OCI-LY3 (cell line): ENCODE measurements around the gene CEACAM1.
"Not testable (repeated sequence)": the region's sequence is repeated elsewhere in the genome, so short reads cannot be mapped to it uniquely, and the experiment has no call there.

ENCODE experiments used
- H2AFZ ChIP-seq: fragments of 200-600, 300-600 bp; shearing (Covaris generic); 2 replicates; pipeline ENCODE4 v1.6.0; 2014; ENCODE audit warnings: antibody characterized with exemption, low read depth, low read length
- H3K27ac ChIP-seq: fragments of 200-600, 300-600 bp; sonication (generic); 2 replicates; pipeline ENCODE4 v1.5.1; 2014; ENCODE audit warnings: mild to moderate bottlenecking, low read length, moderate library complexity, mixed read lengths
- H3K27me3 ChIP-seq: fragments of 200-600, 300-600 bp; sonication (generic); 2 replicates; pipeline ENCODE4 v1.6.1; 2014; ENCODE audit warnings: low read depth, low read length, mixed read lengths
- H3K36me3 ChIP-seq: fragments of 200-600, 300-600 bp; sonication (generic); replicated peaks from 2 replicates; pipeline ENCODE3; 2014; ENCODE audit warnings: low read depth, low read length, mixed read lengths
- H3K4me1 ChIP-seq: fragments of 300-600, 200-600 bp; sonication (generic); 2 replicates; pipeline ENCODE4 v1.6.1; 2014; ENCODE audit warnings: low read length, mixed read lengths
- H3K4me2 ChIP-seq: fragments of 200-600, 300-600 bp; sonication (generic); 2 replicates; pipeline ENCODE4 v1.6.1; 2014; ENCODE audit warnings: low read length, mixed read lengths
- H3K4me3 ChIP-seq: fragments of 300-600, 200-600 bp; sonication (generic); 2 replicates; pipeline ENCODE4 v1.5.1; 2014; ENCODE audit warnings: antibody characterized with exemption, mild to moderate bottlenecking, low read length, moderate library complexity
- H3K79me2 ChIP-seq: fragments of 300-600, 200-600 bp; shearing (Covaris generic); 2 replicates; pipeline ENCODE4 v1.6.1; 2014; ENCODE audit warnings: mild to moderate bottlenecking, low read length, mixed read lengths
- H3K9ac ChIP-seq: fragments of 300-600, 200-600 bp; shearing (Covaris generic); 2 replicates; pipeline ENCODE4 v1.6.0; 2014; ENCODE audit warnings: mild to moderate bottlenecking, low read length, moderate library complexity
- H3K9me3 ChIP-seq: fragments of 200-600, 300-600 bp; shearing (Covaris generic); 2 replicates; pipeline ENCODE4 v1.6.1; 2014; ENCODE audit warnings: low read length, mixed read lengths; ENCODE audit not compliant: insufficient read depth
- H4K20me1 ChIP-seq: fragments of 200-600, 300-600 bp; sonication (generic); 2 replicates; pipeline ENCODE4 v1.6.1; 2016; ENCODE audit warnings: low read length, mixed read lengths; ENCODE audit not compliant: insufficient read depth
- CTCF ChIP-seq: fragments of 200-600, 300-600 bp; sonication (generic); IDR thresholded peaks from 2 replicates; pipeline ENCODE4 v1.5.1; 2014; ENCODE audit warnings: antibody characterized with exemption, low read length, low read depth
- EZH2phosphoT487 ChIP-seq: fragments of 200-600 bp; shearing (Covaris generic); IDR thresholded peaks from 2 replicates; pipeline ENCODE4 v1.6.1; 2018; ENCODE audit warnings: antibody characterized with exemption, mixed run types, low read depth

Gene CEACAM1

GRCh38 chr19:42563352-42564210 is 35.3 kb upstream of the CEACAM1 start:
- Histone ChIP-seq H3K4me3 (no peak overlapping the region), H3K9me3 (no peaks in the 10 kb centered on the region), H3K4me1 (peaks cover 5% of the 10 kb centered on the region; the same call in 1 of the 2 replicates), H3K27me3 (peaks cover 34% of the 10 kb centered on the region), H2AFZ (peak overlapping the region; percentile 79; the same call in 1 of the 2 replicates), H3K79me2 (no peaks in the 10 kb centered on the region), H3K27ac (no peak overlapping the region), H4K20me1 (no peaks in the 10 kb centered on the region), H3K9ac (no peak overlapping the region), H3K4me2 (no peak overlapping the region), H3K36me3 (no peaks in the 10 kb centered on the region)
- TF ChIP-seq CTCF = peak; percentile 76
- no peak for TF ChIP-seq EZH2phosphoT487

GRCh38 chr19:42561512-42561911 is 33.2 kb upstream of the CEACAM1 start:
- Histone ChIP-seq H3K36me3 (no peaks in the 10 kb centered on the region), H3K79me2 (no peaks in the 10 kb centered on the region), H3K27ac (no peak overlapping the region), H3K9ac (no peak overlapping the region), H3K9me3 (no peaks in the 10 kb centered on the region), H3K27me3 (peaks cover 39% of the 10 kb centered on the region), H2AFZ (no peak overlapping the region), H4K20me1 (no peaks in the 10 kb centered on the region), H3K4me1 (no peaks in the 10 kb centered on the region), H3K4me2 (no peak overlapping the region), H3K4me3 (no peak overlapping the region)
- TF ChIP-seq EZH2phosphoT487 (no peak), CTCF (peak; percentile 18)

DNA sequence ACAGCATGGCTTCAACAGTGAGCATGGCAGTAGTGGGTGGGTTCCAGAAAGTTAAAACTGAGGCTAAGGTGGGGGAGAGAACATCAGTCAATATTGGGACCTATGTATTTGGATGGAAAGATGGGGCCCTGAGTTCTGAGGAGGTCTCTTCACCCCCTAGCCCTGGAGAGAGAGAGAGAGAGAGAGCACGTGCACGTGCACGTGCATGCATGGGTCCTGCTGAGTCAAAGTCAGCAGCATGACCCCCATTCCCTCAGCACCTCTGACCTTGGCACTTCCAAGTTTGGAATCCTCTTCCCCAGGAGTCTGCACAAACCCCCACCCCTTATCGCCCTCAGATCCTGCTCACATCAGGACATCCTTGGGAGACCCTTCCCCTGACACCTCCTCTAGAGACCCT is 32.5 kb upstream of the CEACAM1 start:
- Histone ChIP-seq H3K4me1 (no peaks in the 10 kb centered on the region), H3K27me3 (peaks cover 39% of the 10 kb centered on the region), H2AFZ (no peak overlapping the region), H3K4me2 (no peak overlapping the region), H3K79me2 (no peaks in the 10 kb centered on the region), H4K20me1 (no peaks in the 10 kb centered on the region), H3K9me3 (no peaks in the 10 kb centered on the region), H3K4me3 (no peak overlapping the region), H3K36me3 (no peaks in the 10 kb centered on the region), H3K9ac (no peak overlapping the region), H3K27ac (no peak overlapping the region)
- TF ChIP-seq EZH2phosphoT487 = no peak
- no peak for TF ChIP-seq CTCF

GRCh38 chr19:42558450-42559150 is 30.3 kb upstream of the CEACAM1 start:
- no peak overlapping the region for H3K27ac ChIP-seq
- H3K36me3 ChIP-seq = no peaks in the 10 kb centered on the region
- H3K4me1 ChIP-seq = 0 out of 2 replicates have a peak, but pooled peaks cover 1% of the 10 kb centered on the region
- H3K4me3 ChIP-seq = no peak overlapping the region
- no peak overlapping the region for H3K4me2 ChIP-seq
- H3K27me3 ChIP-seq = peaks cover 57% of the 10 kb centered on the region
- TF ChIP-seq CTCF = no peak
- no peak for TF ChIP-seq EZH2phosphoT487
- no peaks in the 10 kb centered on the region for H3K79me2 ChIP-seq
- H3K9ac ChIP-seq = no peak overlapping the region
- no peaks in the 10 kb centered on the region for H4K20me1 ChIP-seq
- no peaks in the 10 kb centered on the region for H3K9me3 ChIP-seq
- no peak overlapping the region for H2AFZ ChIP-seq

GRCh38 chr19:42557386-42557871 is 29.1 kb upstream of the CEACAM1 start:
- H3K27ac ChIP-seq, H2AFZ ChIP-seq, H3K4me1 ChIP-seq, H3K4me2 ChIP-seq, H4K20me1 ChIP-seq, H3K9ac ChIP-seq, H3K36me3 ChIP-seq, H3K79me2 ChIP-seq, H3K4me3 ChIP-seq, H3K9me3 ChIP-seq: not testable (repeated sequence)
- H3K27me3 ChIP-seq = peaks cover 59% of the 10 kb centered on the region
